ENCODE data around the gene NFIA. TPM values are rescaled to one million over a fixed set of nuclear protein-coding genes. Genes with fewer than 3 reads are reported as not detected.

Gene NFIA
- total RNA-seq, 1 donor from 2014 or later = 1.2 TPM

DNA sequence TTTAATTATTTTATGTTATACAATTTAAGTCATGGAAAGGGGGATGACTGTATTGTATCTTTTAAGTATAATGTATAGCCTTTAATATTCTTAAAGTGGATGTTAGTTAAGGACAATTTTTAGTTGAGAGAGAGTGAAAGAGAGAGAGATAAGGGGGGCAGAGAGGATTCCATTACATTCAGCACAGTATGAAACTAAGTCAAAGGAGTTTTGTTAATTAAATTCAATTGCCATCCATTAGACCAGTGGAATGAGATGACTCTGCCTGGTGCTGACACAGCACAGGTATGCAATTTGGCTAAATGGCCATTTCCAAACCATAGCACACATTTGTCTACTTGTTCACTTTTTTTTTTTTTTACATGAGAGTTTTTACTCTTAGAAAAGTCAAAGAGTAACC lies 27.5 kb downstream of the NFIA start:
- no peaks in the 10 kb centered on the region for H3K36me3 Mint-ChIP-seq (ENCODE audit: insufficient read depth)
- H3K4me1 Mint-ChIP-seq (ENCODE audit: low read depth) = peaks cover 6% of the 10 kb centered on the region
- DNase-seq (ENCODE audit: low spot score, unreplicated experiment) = no peak
- TF ChIP-seq, protein P1, sequence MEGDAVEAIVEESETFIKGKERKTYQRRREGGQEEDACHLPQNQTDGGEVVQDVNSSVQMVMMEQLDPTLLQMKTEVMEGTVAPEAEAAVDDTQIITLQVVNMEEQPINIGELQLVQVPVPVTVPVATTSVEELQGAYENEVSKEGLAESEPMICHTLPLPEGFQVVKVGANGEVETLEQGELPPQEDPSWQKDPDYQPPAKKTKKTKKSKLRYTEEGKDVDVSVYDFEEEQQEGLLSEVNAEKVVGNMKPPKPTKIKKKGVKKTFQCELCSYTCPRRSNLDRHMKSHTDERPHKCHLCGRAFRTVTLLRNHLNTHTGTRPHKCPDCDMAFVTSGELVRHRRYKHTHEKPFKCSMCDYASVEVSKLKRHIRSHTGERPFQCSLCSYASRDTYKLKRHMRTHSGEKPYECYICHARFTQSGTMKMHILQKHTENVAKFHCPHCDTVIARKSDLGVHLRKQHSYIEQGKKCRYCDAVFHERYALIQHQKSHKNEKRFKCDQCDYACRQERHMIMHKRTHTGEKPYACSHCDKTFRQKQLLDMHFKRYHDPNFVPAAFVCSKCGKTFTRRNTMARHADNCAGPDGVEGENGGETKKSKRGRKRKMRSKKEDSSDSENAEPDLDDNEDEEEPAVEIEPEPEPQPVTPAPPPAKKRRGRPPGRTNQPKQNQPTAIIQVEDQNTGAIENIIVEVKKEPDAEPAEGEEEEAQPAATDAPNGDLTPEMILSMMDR (IDR thresholded peaks at IDR 0.05; ENCODE audit: unreplicated experiment) = no peak
- peaks cover 35% of the 10 kb centered on the region for H3K27me3 Mint-ChIP-seq
- H3K9me3 Mint-ChIP-seq (ENCODE audit: low read depth) = peaks cover 3% of the 10 kb centered on the region
- no peak overlapping the region for H3K4me3 Mint-ChIP-seq (ENCODE audit: low read depth)
- H3K27ac Mint-ChIP-seq = no peak overlapping the region

DNA sequence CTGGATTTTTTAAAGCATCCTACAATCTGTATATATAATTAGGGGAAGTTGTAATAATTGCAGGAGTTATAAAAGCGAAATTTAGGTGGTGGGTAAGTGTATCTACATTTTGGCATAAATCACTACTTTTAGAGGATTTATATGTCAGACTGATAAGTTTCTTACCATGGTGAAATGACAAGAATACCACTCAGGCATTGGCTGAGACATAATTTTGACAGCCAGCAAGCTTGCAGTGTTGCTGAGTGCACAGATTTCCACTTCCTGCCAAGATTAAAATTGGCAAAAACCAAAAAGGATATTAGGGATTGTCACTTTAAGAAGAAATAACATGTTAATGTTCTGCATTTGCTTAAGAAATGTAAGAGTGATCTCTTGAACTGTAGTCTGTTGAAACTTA lies 28.2 kb downstream of the NFIA start:
- DNase-seq (ENCODE audit: low spot score, unreplicated experiment) = no peak
- TF ChIP-seq, protein P1 (IDR thresholded peaks at IDR 0.05; ENCODE audit: unreplicated experiment) = no peak
- Mint-ChIP-seq H3K27me3 (peaks cover 35% of the 10 kb centered on the region), H3K4me3 (ENCODE audit: low read depth) (no peak overlapping the region), H3K4me1 (ENCODE audit: low read depth) (peaks cover 9% of the 10 kb centered on the region), H3K36me3 (ENCODE audit: insufficient read depth) (no peaks in the 10 kb centered on the region), H3K9me3 (ENCODE audit: low read depth) (peaks cover 3% of the 10 kb centered on the region), H3K27ac (no peak overlapping the region)

DNA sequence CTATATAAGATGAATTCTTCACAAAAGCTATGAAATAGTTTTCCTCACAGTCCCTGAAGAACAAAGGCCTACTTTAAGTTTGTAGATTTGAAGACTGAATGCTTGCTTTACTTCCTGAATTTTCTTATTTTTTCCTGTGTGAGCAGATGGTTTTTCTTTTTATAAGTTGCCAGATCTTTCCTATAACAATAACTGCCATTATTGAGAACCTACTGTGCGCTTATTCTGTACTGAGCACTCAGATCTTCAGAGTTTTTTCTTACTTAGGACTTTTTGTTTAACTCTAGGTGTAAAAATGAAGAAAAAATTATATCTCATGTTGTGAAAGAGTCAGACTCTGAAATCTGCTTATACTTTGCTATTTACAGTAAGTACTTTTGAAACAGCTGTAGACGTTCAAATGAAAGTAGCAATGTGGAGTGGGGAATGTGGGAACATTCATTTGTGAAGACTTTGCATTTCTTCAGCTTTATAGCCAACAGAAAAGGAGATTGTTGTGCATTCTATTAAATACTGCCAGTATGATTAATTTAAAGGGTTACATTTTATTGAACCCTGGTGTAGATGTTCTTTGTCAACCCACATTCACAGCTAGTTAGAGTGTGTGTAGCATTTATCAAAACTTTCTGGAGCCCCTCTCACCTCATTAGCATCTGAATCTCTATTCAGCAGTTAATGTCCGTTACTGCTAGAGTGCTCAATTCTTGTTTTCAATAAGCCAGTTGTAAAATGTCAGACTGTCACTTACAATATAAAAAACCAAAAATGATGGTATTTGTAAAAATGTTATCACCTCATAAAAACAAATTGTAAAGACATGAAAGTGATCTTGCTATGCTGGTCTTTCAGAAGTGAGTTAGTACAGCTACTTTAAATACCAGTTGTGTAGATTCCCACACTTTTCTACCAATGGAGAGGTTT lies 29.0 kb downstream of the NFIA start:
- TF ChIP-seq, protein P1 (IDR thresholded peaks at IDR 0.05; ENCODE audit: unreplicated experiment) = no peak
- peaks cover 43% of the 10 kb centered on the region for H3K27me3 Mint-ChIP-seq
- H3K9me3 Mint-ChIP-seq (ENCODE audit: low read depth) = peaks cover 3% of the 10 kb centered on the region
- H3K36me3 Mint-ChIP-seq (ENCODE audit: insufficient read depth) = no peaks in the 10 kb centered on the region
- DNase-seq (ENCODE audit: low spot score, unreplicated experiment) = no peak
- H3K4me3 Mint-ChIP-seq (ENCODE audit: low read depth) = no peak overlapping the region
- H3K4me1 Mint-ChIP-seq (ENCODE audit: low read depth) = peaks cover 9% of the 10 kb centered on the region
- no peak overlapping the region for H3K27ac Mint-ChIP-seq

DNA sequence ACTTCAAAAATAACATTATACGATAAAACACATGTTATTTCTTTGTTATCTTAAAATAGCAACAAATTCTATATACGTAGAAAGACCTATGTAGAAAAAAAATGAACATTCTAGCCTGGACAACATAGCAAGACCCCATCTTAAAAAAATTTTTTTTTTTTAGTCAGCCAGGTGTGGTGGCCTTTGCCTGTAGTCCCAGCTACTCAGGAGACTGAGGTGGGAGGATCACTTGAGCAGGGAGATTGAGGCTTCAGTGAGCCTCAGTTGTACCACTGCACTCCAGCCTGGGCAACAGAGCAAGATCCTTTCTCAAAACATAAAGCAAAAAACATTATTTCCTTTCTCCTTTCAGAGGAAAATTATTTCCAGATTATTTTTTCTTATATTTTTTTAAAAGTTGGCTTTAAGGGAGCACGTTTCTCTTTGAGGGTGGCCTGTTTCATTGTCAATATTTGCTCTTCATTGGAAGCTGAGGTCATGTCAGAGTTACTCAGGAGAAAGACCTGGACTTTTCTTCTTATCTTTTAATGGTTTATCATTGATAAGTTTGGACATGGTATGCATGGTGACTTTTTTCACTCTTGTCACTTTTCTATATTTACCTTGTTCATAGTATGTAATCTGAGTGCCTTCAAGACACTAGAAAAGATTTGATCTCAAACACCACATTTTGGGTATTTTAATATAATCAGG lies 32.0 kb downstream of the NFIA start:
- H3K4me1 Mint-ChIP-seq (ENCODE audit: low read depth) = peaks cover 9% of the 10 kb centered on the region
- TF ChIP-seq, protein P1 (IDR thresholded peaks at IDR 0.05; ENCODE audit: unreplicated experiment) = no peak
- no peak overlapping the region for H3K4me3 Mint-ChIP-seq (ENCODE audit: low read depth)
- no peaks in the 10 kb centered on the region for H3K9me3 Mint-ChIP-seq (ENCODE audit: low read depth)
- no peaks in the 10 kb centered on the region for H3K36me3 Mint-ChIP-seq (ENCODE audit: insufficient read depth)
- H3K27me3 Mint-ChIP-seq = peaks cover 68% of the 10 kb centered on the region
- no peak for DNase-seq (ENCODE audit: low spot score, unreplicated experiment)
- no peak overlapping the region for H3K27ac Mint-ChIP-seq

DNA sequence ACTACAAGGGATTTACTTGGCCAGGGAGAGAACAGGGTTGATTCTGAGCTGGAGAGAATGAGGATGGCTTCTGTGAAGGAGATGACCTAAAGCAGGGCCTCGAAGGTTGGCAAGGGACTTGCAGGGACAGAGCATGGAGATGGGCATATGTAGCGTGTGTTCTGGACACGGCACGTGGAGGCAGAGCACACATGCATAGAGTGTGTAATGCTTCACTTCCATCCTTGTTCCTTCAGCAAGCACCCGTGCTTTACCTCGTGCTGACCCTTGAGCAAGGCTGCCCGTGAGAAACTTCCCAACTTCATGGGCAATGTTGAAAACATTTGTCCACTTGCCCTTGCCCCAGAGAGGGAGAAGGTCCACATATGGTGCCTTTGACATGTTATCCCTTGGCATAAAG lies 33.1 kb downstream of the NFIA start:
- H3K9me3 Mint-ChIP-seq (ENCODE audit: low read depth) = no peaks in the 10 kb centered on the region
- peaks cover 9% of the 10 kb centered on the region for H3K4me1 Mint-ChIP-seq (ENCODE audit: low read depth)
- H3K4me3 Mint-ChIP-seq (ENCODE audit: low read depth) = no peak overlapping the region
- H3K27ac Mint-ChIP-seq = no peak overlapping the region
- TF ChIP-seq, protein P1 (IDR thresholded peaks at IDR 0.05; ENCODE audit: unreplicated experiment) = no peak
- DNase-seq (ENCODE audit: low spot score, unreplicated experiment) = no peak
- H3K27me3 Mint-ChIP-seq = peaks cover 72% of the 10 kb centered on the region
- no peaks in the 10 kb centered on the region for H3K36me3 Mint-ChIP-seq (ENCODE audit: insufficient read depth)

Data from progenitor cell of endocrine pancreas (in vitro differentiated cells).